ENCODE data around the gene HK3.

Gene HK3

GRCh38 chr5:176881816-176882566 lies 17.2 kb downstream of the HK3 start:
- no peaks in the 10 kb centered on the region for H3K79me2 ChIP-seq (ENCODE audit: control insufficient read depth, insufficient read depth, low read length, unreplicated experiment)
- H2AFZ ChIP-seq (ENCODE audit: low read length, unreplicated experiment): no peak overlapping the region
- no peak overlapping the region for H3K4me3 ChIP-seq (ENCODE audit: low read depth, low read length)
- peaks cover 19% of the 10 kb centered on the region for H3K27me3 ChIP-seq (ENCODE audit: insufficient read depth, low read length)
- H3K36me3 ChIP-seq (ENCODE audit: insufficient read depth, low read length): no peaks in the 10 kb centered on the region
- H3K27ac ChIP-seq (ENCODE audit: low read depth, low read length): no peak overlapping the region
- H3K4me1 ChIP-seq (ENCODE audit: control insufficient read depth, insufficient read depth, low read length, unreplicated experiment): no peaks in the 10 kb centered on the region

- no peaks in the 10 kb centered on the region for H3K4me1 ChIP-seq (ENCODE audit: control insufficient read depth, insufficient read depth, low read length, unreplicated experiment)
- H3K79me2 ChIP-seq (ENCODE audit: control insufficient read depth, insufficient read depth, low read length, unreplicated experiment): no peaks in the 10 kb centered on the region
- no peak overlapping the region for H3K27ac ChIP-seq (ENCODE audit: low read depth, low read length)
- peaks cover 27% of the 10 kb centered on the region for H3K27me3 ChIP-seq (ENCODE audit: insufficient read depth, low read length)
- no peak overlapping the region for H3K4me3 ChIP-seq (ENCODE audit: low read depth, low read length)
- no peaks in the 10 kb centered on the region for H3K36me3 ChIP-seq (ENCODE audit: insufficient read depth, low read length)
- no peak overlapping the region for H2AFZ ChIP-seq (ENCODE audit: low read length, unreplicated experiment)
These were observed 18.0 kb downstream of the HK3 start for GRCh38 chr5:176881021-176881749.

GRCh38 chr5:176880366-176881020 lies 18.7 kb downstream of the HK3 start:
- H3K4me1 ChIP-seq (ENCODE audit: control insufficient read depth, insufficient read depth, low read length, unreplicated experiment): no peaks in the 10 kb centered on the region
- H3K27me3 ChIP-seq (ENCODE audit: insufficient read depth, low read length): peaks cover 34% of the 10 kb centered on the region
- no peak overlapping the region for H3K4me3 ChIP-seq (ENCODE audit: low read depth, low read length)
- no peaks in the 10 kb centered on the region for H3K36me3 ChIP-seq (ENCODE audit: insufficient read depth, low read length)
- no peak overlapping the region for H3K27ac ChIP-seq (ENCODE audit: low read depth, low read length)
- no peak overlapping the region for H2AFZ ChIP-seq (ENCODE audit: low read length, unreplicated experiment)
- no peaks in the 10 kb centered on the region for H3K79me2 ChIP-seq (ENCODE audit: control insufficient read depth, insufficient read depth, low read length, unreplicated experiment)

GRCh38 chr5:176879663-176880361 lies 19.3 kb downstream of the HK3 start:
- H3K36me3 ChIP-seq (ENCODE audit: insufficient read depth, low read length): no peaks in the 10 kb centered on the region
- H3K4me1 ChIP-seq (ENCODE audit: control insufficient read depth, insufficient read depth, low read length, unreplicated experiment): no peaks in the 10 kb centered on the region
- H2AFZ ChIP-seq (ENCODE audit: low read length, unreplicated experiment): no peak overlapping the region
- H3K27ac ChIP-seq (ENCODE audit: low read depth, low read length): no peak overlapping the region
- H3K79me2 ChIP-seq (ENCODE audit: control insufficient read depth, insufficient read depth, low read length, unreplicated experiment): no peaks in the 10 kb centered on the region
- no peak overlapping the region for H3K4me3 ChIP-seq (ENCODE audit: low read depth, low read length)
- peaks cover 41% of the 10 kb centered on the region for H3K27me3 ChIP-seq (ENCODE audit: insufficient read depth, low read length)

- no peak overlapping the region for H3K4me3 ChIP-seq (ENCODE audit: low read depth, low read length)
- H3K27me3 ChIP-seq (ENCODE audit: insufficient read depth, low read length): peaks cover 48% of the 10 kb centered on the region
- H3K27ac ChIP-seq (ENCODE audit: low read depth, low read length): no peak overlapping the region
- no peaks in the 10 kb centered on the region for H3K79me2 ChIP-seq (ENCODE audit: control insufficient read depth, insufficient read depth, low read length, unreplicated experiment)
- no peaks in the 10 kb centered on the region for H3K36me3 ChIP-seq (ENCODE audit: insufficient read depth, low read length)
- H2AFZ ChIP-seq (ENCODE audit: low read length, unreplicated experiment): no peak overlapping the region
- no peaks in the 10 kb centered on the region for H3K4me1 ChIP-seq (ENCODE audit: control insufficient read depth, insufficient read depth, low read length, unreplicated experiment)
These were observed 20.1 kb downstream of the HK3 start for GRCh38 chr5:176878906-176879662.

GRCh38 chr5:176878463-176878862 lies 20.7 kb downstream of the HK3 start:
- no peak overlapping the region for H2AFZ ChIP-seq (ENCODE audit: low read length, unreplicated experiment)
- no peak overlapping the region for H3K4me3 ChIP-seq (ENCODE audit: low read depth, low read length)
- H3K4me1 ChIP-seq (ENCODE audit: control insufficient read depth, insufficient read depth, low read length, unreplicated experiment): no peaks in the 10 kb centered on the region
- H3K27ac ChIP-seq (ENCODE audit: low read depth, low read length): no peak overlapping the region
- no peaks in the 10 kb centered on the region for H3K79me2 ChIP-seq (ENCODE audit: control insufficient read depth, insufficient read depth, low read length, unreplicated experiment)
- no peaks in the 10 kb centered on the region for H3K36me3 ChIP-seq (ENCODE audit: insufficient read depth, low read length)
- peaks cover 54% of the 10 kb centered on the region for H3K27me3 ChIP-seq (ENCODE audit: insufficient read depth, low read length)

GRCh38 chr5:176877793-176878331 lies 21.3 kb downstream of the HK3 start:
- peaks cover 59% of the 10 kb centered on the region for H3K27me3 ChIP-seq (ENCODE audit: insufficient read depth, low read length)
- no peaks in the 10 kb centered on the region for H3K36me3 ChIP-seq (ENCODE audit: insufficient read depth, low read length)
- no peak overlapping the region for H3K4me3 ChIP-seq (ENCODE audit: low read depth, low read length)
- no peaks in the 10 kb centered on the region for H3K79me2 ChIP-seq (ENCODE audit: control insufficient read depth, insufficient read depth, low read length, unreplicated experiment)
- H2AFZ ChIP-seq (ENCODE audit: low read length, unreplicated experiment): no peak overlapping the region
- H3K4me1 ChIP-seq (ENCODE audit: control insufficient read depth, insufficient read depth, low read length, unreplicated experiment): no peaks in the 10 kb centered on the region
- H3K27ac ChIP-seq (ENCODE audit: low read depth, low read length): no peak overlapping the region

- Histone ChIP-seq H3K4me3 (ENCODE audit: low read depth, low read length) (no peak overlapping the region), H3K36me3 (ENCODE audit: insufficient read depth, low read length) (no peaks in the 10 kb centered on the region), H3K4me1 (ENCODE audit: control insufficient read depth, insufficient read depth, low read length, unreplicated experiment) (no peaks in the 10 kb centered on the region), H3K79me2 (ENCODE audit: control insufficient read depth, insufficient read depth, low read length, unreplicated experiment) (no peaks in the 10 kb centered on the region), H3K27me3 (ENCODE audit: insufficient read depth, low read length) (peaks cover 59% of the 10 kb centered on the region), H3K27ac (ENCODE audit: low read depth, low read length) (no peak overlapping the region), H2AFZ (ENCODE audit: low read length, unreplicated experiment) (no peak overlapping the region)
These were observed 22.4 kb downstream of the HK3 start for GRCh38 chr5:176876506-176877431.

- Histone ChIP-seq H3K27ac (ENCODE audit: low read depth, low read length) (no peak overlapping the region), H3K79me2 (ENCODE audit: control insufficient read depth, insufficient read depth, low read length, unreplicated experiment) (no peaks in the 10 kb centered on the region), H3K4me1 (ENCODE audit: control insufficient read depth, insufficient read depth, low read length, unreplicated experiment) (no peaks in the 10 kb centered on the region), H2AFZ (ENCODE audit: low read length, unreplicated experiment) (no peak overlapping the region), H3K27me3 (ENCODE audit: insufficient read depth, low read length) (peaks cover 59% of the 10 kb centered on the region), H3K36me3 (ENCODE audit: insufficient read depth, low read length) (no peaks in the 10 kb centered on the region), H3K4me3 (ENCODE audit: low read depth, low read length) (no peak overlapping the region)
These were observed 23.2 kb downstream of the HK3 start for GRCh38 chr5:176875783-176876505.

Data from ACC112 (cell line).